ENCODE results near the gene CLPTM1L.
"Not testable (repeated sequence)": the region's sequence is repeated elsewhere in the genome, so short reads cannot be mapped to it uniquely, and the experiment has no call there.

The CLPTM1L gene

DNA sequence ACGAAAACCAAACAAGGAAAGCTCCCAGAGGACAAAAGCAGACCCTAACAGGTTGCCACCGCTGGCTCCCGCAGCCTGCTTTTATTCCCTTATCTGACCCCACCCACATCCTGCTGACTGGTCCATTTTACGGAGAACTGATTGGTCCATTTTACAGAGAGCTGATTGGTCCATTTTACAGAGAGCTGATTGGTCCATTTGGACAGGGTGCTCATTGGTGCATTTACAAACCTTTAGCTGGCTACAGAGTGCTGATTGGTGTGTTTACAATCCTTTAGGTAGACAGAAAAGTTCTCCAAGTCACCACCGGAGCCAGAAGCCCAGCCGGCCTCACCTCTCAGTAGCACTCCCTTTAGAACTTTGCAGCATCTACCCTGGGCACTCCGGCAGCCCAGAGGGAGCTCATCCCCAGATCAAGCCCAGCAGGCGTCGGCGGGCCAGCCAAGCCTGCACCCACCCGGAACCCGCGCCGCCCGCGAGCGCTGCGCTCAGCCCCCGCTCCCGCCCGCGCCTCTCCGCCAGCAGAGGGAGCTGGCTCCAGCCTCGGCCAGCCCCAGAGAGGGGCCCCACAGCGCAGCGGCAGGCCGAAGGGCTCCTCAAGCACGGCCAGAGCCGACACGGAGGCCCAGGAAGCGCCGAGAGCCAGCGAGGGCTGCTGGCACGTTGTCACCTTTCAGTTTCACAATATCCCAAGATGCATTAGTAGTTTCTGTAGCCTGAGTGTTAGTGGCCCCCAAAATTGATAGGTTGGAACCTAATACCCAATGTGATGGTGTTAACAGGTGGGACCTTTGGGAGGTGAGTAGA is 35.3 kb upstream of the CLPTM1L start:
- DNase-seq: no peak

DNA sequence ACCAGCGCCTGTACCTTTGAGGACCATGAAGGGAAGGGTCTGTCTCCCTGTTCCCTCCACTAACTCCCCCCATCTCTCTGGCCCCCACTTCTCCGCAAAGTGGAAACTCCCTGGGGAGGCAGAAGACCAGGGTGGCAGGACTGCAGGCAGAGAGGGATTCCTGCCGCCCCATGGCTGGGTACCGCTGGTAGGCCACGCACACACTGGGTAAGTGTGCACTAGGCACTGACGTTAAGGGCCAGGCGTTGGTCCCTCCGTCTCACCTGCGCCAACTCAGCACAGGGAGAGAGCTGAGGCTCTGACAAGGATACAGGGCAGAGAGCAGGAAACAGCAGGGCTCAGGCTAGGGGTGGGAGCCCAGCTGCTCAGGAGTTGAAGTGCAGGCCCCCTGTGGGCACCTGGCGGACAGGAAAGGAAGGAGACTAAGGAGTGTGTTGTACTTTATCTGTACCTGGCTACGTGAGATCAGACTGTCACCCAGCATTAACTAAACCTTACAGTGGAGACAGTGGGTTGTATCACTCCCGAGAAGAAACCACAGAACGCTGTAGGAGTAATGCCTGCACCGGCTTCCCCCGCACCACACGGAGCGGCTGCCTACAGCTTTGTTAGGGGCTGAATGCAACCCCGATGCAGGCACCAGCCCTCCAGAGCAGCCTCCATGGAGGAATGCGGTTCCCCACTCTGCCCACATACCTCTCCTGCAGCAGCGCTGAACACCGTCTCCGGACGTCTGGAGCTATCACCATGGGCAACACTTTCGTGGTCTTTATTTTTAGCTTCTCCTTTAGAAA is 34.2 kb upstream of the CLPTM1L start:
- no peak for DNase-seq

GRCh38 chr5:1378096-1378495 is 33.2 kb upstream of the CLPTM1L start:
- no peak for DNase-seq

- no peak for DNase-seq
These were observed 32.1 kb upstream of the CLPTM1L start for GRCh38 chr5:1376981-1377380.

DNA sequence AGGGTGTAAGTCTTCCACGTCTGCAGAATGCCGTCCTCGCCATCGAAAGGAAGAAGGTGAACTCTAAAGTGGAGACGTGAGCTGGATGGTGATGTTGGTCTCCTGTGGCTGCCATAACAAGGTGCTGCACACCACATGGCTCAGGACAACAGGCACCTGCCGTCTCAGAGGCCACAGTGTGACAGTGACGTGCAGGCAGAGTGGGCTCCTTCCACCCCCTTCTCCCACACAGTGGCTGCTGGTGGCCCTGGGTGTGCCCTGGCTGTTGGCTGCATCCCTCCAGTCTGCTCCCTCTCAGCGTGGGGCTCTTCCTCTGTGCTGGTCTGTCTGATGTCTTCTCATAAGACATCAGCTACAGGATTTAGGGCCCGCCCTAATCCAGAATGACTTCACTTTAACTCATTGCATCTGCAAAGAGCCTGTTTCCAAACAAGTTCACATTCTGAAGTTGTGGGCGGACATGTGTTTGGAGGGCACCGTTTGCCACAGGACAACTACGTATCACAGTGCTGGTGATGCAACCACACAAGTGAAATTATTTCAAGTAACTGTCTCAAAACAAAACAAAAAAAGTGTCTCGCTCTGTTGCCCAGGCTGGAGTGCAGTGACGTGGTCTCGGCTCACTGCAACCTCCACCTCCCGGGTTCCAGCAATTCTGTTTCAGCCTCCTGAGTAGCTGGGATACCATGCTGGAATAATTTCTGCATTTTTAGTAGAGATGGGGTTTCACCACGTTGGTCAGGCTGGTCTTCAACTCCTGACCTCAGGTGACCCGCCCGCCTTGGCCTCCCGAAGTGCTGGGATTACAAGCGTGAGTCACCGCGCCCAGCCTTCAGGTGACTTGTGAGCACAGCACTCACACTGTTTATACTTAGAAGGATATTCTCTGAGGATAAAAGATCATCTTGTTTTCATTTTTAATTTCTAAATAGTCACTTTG is 31.2 kb upstream of the CLPTM1L start:
- DNase-seq: no peak

GRCh38 chr5:1374679-1375055 is 29.8 kb upstream of the CLPTM1L start:
- no peak for DNase-seq

GRCh38 chr5:1374030-1374678 is 29.3 kb upstream of the CLPTM1L start:
- no peak for DNase-seq

- not testable (repeated sequence) for DNase-seq
These were observed 27.1 kb upstream of the CLPTM1L start for GRCh38 chr5:1371972-1372342.

DNA sequence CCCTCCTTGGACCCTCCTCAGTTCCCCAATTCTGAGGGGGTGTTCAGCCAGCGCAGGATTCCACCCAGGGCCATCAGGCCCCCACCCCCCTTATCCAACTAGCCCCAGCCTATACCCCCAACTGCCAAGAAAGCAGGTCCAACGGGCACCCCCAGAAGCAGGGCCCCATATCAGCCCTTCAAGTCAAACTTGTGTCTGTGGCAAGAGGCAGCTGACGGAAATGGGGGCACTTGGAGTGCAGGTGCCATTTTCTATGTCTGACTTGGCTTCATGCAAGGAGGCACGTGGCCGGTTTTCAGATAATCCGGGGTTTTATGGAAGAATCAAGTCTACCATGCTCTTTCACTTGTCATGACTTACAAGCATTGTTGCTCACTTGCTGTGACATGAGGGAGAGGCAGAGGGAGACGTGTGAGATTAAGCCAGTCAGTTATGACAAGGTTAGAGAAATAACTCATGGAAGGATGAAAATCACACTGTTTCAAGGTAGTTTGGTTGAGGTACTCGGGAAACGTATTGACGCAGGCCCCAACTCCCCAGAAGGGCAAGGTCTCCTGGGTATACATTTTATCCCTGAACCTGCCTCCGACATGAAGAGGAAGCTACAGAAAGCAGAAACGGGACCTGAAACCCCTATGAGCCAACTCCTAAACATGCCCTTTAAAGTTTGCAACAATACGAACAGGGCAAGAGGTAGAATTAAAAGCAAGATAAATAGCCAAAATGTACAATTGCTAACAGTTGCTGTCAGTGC is 26.5 kb upstream of the CLPTM1L start:
- no peak for DNase-seq

DNA sequence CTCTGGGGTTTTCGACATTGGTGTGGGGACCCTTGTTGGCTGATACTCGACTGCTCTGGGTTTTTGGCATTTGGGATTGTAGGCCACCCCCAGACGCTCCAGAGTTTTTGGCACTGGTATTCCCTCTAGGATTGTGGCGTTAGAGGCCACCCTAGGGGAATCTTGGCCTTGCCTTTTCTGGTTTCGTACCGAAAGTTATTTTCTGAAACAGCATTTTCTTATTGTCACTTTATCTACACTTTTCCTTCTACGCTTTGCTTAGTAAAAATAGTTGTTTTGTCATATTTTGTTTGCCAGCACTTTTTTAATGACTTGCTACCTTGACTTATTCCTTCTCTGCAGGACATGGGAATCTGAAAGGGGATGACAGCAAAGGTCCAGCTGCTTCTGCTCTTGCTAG is 25.1 kb upstream of the CLPTM1L start:
- DNase-seq: no peak

- no peak for DNase-seq
These were observed 23.9 kb upstream of the CLPTM1L start for GRCh38 chr5:1368756-1369155.

DNA sequence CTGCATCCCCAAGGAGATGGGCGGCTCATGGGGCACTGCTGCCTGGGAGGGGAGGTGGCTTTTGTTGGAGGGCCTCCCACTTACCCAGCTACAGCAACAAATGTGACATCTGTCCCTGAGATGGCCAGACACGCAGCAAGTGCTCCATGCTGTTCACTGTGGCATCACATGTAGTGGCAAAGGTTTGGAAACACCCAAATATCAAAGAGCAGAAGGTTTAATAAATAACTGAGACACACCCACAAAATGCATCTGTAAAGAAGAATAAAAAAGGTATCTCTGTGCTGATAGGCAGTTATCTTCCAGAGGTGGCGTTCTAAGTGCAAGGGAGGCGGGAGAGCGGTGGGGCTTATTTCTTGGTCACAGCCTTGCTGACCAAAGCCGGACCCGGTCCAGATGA is 23.3 kb upstream of the CLPTM1L start:
- DNase-seq: no peak

- DNase-seq: no peak
These were observed 22.2 kb upstream of the CLPTM1L start for GRCh38 chr5:1367149-1367548.

- no peak for DNase-seq
These were observed 21.6 kb upstream of the CLPTM1L start for GRCh38 chr5:1366514-1366913.

DNA sequence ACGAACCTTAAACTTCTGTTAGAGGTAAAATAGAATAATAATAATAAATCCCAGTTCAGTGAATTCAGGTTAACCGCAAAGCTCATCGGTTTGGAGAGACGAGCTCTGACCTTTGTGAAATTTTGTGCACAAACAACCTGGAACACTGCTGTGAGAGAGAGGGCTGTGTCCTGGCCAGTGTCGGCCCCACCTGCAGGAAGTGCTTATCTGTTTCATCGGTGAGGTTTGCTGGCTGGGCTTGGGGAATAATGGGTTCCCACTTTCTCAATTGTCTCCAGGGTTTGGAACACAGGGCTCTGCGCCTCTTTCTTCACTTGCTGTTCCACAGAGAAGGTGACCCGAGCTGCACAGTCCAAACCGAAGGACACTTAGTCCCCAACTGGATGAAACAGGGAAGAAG is 19.3 kb upstream of the CLPTM1L start:
- no peak for DNase-seq

DNA sequence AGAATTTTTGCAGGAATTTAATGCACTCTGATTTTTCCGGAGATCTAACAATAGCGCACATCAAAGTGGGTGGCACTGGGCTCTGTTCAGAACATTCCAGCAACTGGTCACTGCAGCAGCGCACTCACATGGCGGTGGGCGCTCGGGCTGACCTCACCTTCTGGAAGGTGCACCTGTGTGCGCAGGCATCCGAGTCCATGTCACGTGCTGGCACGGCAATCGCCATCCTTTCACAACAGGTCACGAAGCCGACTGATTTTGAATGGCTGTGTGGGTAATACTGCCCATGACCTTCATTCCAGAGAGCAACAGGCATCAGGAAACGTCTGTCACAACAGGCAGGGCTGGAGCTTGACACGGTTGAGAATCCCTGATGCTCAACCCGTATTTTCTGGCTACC is 18.7 kb upstream of the CLPTM1L start:
- DNase-seq: no peak

- no peak for DNase-seq
These were observed 18.3 kb upstream of the CLPTM1L start for GRCh38 chr5:1363160-1363559.

DNA sequence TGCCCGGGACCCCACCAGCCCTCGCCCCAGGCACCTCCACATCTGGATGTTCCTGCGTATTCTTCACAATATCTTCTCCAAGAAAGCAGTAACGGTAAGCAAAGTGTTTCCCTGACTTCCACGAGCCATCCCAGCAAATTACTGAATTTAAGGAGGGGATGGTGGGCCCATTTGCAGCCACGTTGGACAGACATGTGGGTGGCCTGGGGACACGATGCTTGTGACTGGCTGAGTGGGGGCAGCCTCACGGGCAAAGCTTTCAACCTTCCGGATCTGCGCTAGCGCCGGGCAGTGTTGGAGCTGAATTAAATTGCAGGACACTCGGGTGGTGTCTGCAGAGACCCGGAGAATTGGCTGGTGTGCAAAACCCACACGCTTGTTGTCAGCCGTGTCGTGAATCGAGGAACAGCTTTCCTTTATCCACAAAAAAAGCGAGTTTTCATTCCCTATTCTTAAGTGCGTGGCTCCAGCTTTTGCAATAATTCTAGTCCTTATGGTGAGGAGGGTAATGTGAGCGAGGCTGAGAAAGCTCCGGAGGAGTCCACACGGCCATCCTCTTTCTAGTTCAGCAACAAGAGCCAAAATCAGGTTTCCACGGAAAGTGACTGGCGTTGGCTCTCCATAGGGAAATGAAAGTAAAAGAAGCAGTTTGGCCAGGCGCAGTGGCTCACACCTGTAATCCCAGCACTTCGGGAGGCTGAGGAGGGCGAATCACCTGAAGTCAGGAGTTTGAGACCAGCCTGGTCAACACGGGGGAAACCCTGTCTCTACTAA is 17.5 kb upstream of the CLPTM1L start:
- no peak for DNase-seq

DNA sequence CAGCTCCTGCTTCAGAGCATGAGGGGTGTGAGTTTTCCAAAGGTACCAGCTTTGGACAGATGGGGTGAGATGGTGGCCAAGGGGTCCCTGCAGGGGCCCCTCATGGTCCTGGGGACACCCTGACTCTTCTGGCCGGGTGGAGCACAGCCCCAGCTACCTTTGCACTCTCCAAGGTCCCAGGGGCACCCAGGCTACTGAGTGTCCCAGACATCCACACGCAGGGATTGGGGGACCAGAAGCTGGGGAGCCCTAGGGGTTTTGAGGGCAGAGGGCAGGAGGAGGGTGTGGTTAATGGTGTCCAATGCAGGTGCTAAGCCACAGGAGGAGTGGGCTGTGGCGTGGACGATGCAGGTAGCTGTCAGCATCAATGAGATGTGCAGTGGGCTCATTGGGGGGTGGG is 16.0 kb upstream of the CLPTM1L start:
- no peak for DNase-seq

GRCh38 chr5:1360367-1360766 is 15.5 kb upstream of the CLPTM1L start:
- DNase-seq: not testable (repeated sequence)

DNA sequence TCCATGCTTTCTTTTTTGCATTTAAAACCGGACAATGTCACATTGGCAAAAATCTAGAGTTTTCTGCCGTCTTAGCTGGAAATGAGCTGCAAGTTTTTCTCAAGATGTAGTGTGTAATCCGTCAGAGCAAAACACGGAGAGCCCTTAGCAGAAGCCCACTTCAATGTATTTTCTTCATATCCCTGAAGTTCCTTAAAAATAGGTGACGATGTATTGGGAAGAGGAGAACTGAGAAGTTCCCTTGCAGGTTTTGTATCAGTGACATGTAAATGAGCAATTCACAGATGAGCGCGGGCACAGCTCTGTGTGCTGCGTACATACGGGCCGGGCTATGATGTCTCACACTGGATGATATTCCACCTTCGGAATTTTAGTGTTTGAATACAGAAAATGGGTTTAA is 14.8 kb upstream of the CLPTM1L start:
- DNase-seq: no peak

Data from kidney glomerular epithelial cell (primary cell).